Endothelial cell of umbilical vein (primary cell): Measurements from ENCODE around the gene DLGAP1. TPM values are rescaled to one million over a fixed set of nuclear protein-coding genes. Genes with fewer than 3 reads are reported as not detected.

Experiments used
- BruUV-seq: library from RNA; stranded (reverse); fragments of 400-500 nt; replicated peaks from 2 replicates; lab custom pipeline; 2021; lab: Mats Ljungman, UMichigan
- CTCF ChIA-PET: fragments of 300-600, 350-600 bp; sonication (Branson Sonifier 250); formaldehyde crosslinking; loops from one replicate; lab custom pipeline; 2021; ENCODE audit warnings: antibody characterized with exemption, inconsistent platforms; lab: Charles Lee
- POLR2A ChIA-PET: fragments of 300-600, 350-600 bp; sonication (Branson Sonifier 250); formaldehyde crosslinking; loops from one replicate; lab custom pipeline; 2021; ENCODE audit warnings: antibody characterized with exemption, inconsistent platforms; lab: Charles Lee
- DNase-seq: peaks from one replicate; pipeline ENCODE4 v3.0.0-alpha.2; 2011; ENCODE audit warnings: low read depth, low spot score
- FAIRE-seq: peaks from 2 replicates; lab custom pipeline; 2011; peaks lifted over from hg19 to GRCh38; lab: Jason Lieb, UNC
- H2AFZ ChIP-seq: 2 replicates; pipeline ENCODE4 v1.6.0; 2012; ENCODE audit warnings: low read depth, low read length, control low read depth, inconsistent platforms
- H3K27ac ChIP-seq: 2 replicates; pipeline ENCODE4 v1.5.1; 2011; ENCODE audit warnings: low read depth, mild to moderate bottlenecking, control low read depth, low read length, moderate library complexity; ENCODE audit not compliant: insufficient read depth
- H3K27me3 ChIP-seq, 2 experiments: 2 replicates each; pipeline versions ENCODE4 v1.6.0 to v1.6.1; 2011; ENCODE audit warnings: low read length in 2 of 2, mixed read lengths in 1 of 2; ENCODE audit not compliant: control insufficient read depth in 2 of 2, insufficient read depth in 2 of 2
- H3K36me3 ChIP-seq, 2 experiments: 2 replicates in 1 of 2; 3 replicates in 1 of 2; pipeline ENCODE4 v1.5.1; 2011; ENCODE audit warnings: low read length in 2 of 2, mild to moderate bottlenecking in 1 of 2, moderate library complexity in 1 of 2; ENCODE audit not compliant: control insufficient read depth in 2 of 2, insufficient read depth in 2 of 2; ENCODE audit errors: extremely low read depth in 1 of 2
- H3K4me1 ChIP-seq: 3 replicates; pipeline ENCODE4 v1.5.1; 2011; ENCODE audit warnings: mild to moderate bottlenecking, low read length; ENCODE audit not compliant: control insufficient read depth, insufficient read depth; ENCODE audit errors: extremely low read depth
- H3K4me2 ChIP-seq: 2 replicates; pipeline ENCODE4 v1.6.1; 2011; ENCODE audit warnings: low read length, control low read depth, mixed read lengths; ENCODE audit not compliant: insufficient read depth
- H3K4me3 ChIP-seq, 3 experiments: fragments of 200-600 bp in 1 of 3; sonication (generic), shearing (Covaris generic) in 1 of 3; replicated peaks in 1 of 3; 2 replicates each; pipeline ENCODE4 v1.5.1; 2011 to 2016; ENCODE audit warnings: control low read depth in 3 of 3, low read length in 3 of 3, mild to moderate bottlenecking in 2 of 3, inconsistent platforms in 1 of 3, low read depth in 1 of 3, moderate library complexity in 1 of 3; ENCODE audit not compliant: insufficient read depth in 1 of 3
- H3K79me2 ChIP-seq: 2 replicates; pipeline ENCODE4 v1.6.0; 2012; ENCODE audit warnings: low read length, inconsistent platforms; ENCODE audit not compliant: control insufficient read depth, insufficient read depth
- H3K9ac ChIP-seq: replicated peaks from 2 replicates; pipeline ENCODE3; 2011; ENCODE audit warnings: low read length, control low read depth; ENCODE audit not compliant: insufficient read depth; ENCODE audit errors: extremely low read depth
- H3K9me1 ChIP-seq: replicated peaks from 3 replicates; pipeline ENCODE4 v1.6.0; 2011; ENCODE audit warnings: mild to moderate bottlenecking, low read length; ENCODE audit not compliant: control insufficient read depth, insufficient read depth; ENCODE audit errors: extremely low read depth
- H3K9me3 ChIP-seq: replicated peaks from 2 replicates; pipeline ENCODE4 v1.5.1; 2012; ENCODE audit warnings: low read length, inconsistent platforms; ENCODE audit not compliant: control insufficient read depth, insufficient read depth
- H4K20me1 ChIP-seq: replicated peaks from 2 replicates; pipeline ENCODE3; 2011; ENCODE audit warnings: mild to moderate bottlenecking, low read length; ENCODE audit not compliant: control insufficient read depth, insufficient read depth; ENCODE audit errors: extremely low read depth
- EZH2 ChIP-seq: IDR thresholded peaks from 2 replicates; pipeline ENCODE4 v1.6.1; 2012; ENCODE audit warnings: borderline replicate concordance, low read depth, mild to moderate bottlenecking, moderate library complexity, low read length, inconsistent platforms; ENCODE audit not compliant: severe bottlenecking
- FOS ChIP-seq: IDR thresholded peaks from 2 replicates; pipeline ENCODE4 v1.6.1; 2011; ENCODE audit warnings: mild to moderate bottlenecking, low read length, moderate library complexity, borderline replicate concordance; ENCODE audit not compliant: insufficient read depth
- GATA2 ChIP-seq: IDR thresholded peaks from 2 replicates; pipeline ENCODE4 v1.7.0; 2011; ENCODE audit warnings: low read depth, mild to moderate bottlenecking, moderate library complexity, mixed read lengths, low read length; ENCODE audit not compliant: insufficient read length, insufficient read depth
- JUN ChIP-seq: IDR thresholded peaks from 2 replicates; pipeline ENCODE4 v1.6.1; 2011; ENCODE audit warnings: borderline replicate concordance, low read depth; ENCODE audit not compliant: insufficient read length, insufficient read depth
- MYC ChIP-seq: IDR thresholded peaks from one replicate; pipeline ENCODE4 v1.6.1; 2011; ENCODE audit warnings: mild to moderate bottlenecking, low read depth, low read length
- POLR2A ChIP-seq: IDR thresholded peaks from 2 replicates; pipeline ENCODE4 v1.6.1; 2012; ENCODE audit warnings: low read depth, mild to moderate bottlenecking, control low read depth, low read length
- POLR2AphosphoS5 ChIP-seq: IDR thresholded peaks from 2 replicates; pipeline ENCODE4 v1.6.1; 2012; ENCODE audit warnings: low read depth, mild to moderate bottlenecking, control low read depth, low read length, moderate library complexity; ENCODE audit not compliant: insufficient read depth
- dilution Hi-C: fragments of 300-500 bp; cut with MboI; formaldehyde crosslinking; loops from one replicate; pipeline ENCODE4 v1.15.0; 2019; ENCODE audit warnings: low sequenced_read_pairs; ENCODE audit not compliant: extremely low pct_ligation_motif_present
- intact Hi-C: fragments of 100-400 bp; cut with micrococcal nuclease; formaldehyde crosslinking; loops from one replicate; pipeline ENCODE4 v1.10.0; 2022
- polyA plus RNA-seq, 4 experiments: library from polyadenylated mRNA; depleted of rRNA in 3 of 4; stranded (reverse) in 3 of 4; unstranded in 1 of 4; fragments of >200 nt; gene quantifications; 2 replicates each; pipeline versions ENCODE4 v1.2.1 to v1.2.3, GENCODE V29; 2011 to 2012; ENCODE audit warnings: missing spikeins in 1 of 4
- total RNA-seq: library from RNA; stranded (reverse); gene quantifications from 2 replicates; pipeline ENCODE4 v1.2.3, GENCODE V29; 2021
- TF ChIP-seq, protein P1 (sequence below), 2 donors: IDR thresholded peaks; 1 replicate in 1 of 2; 2 replicates in 1 of 2; pipeline ENCODE4 v1.5.1; 2011; ENCODE audit warnings: low read length in 2 of 2, mild to moderate bottlenecking in 2 of 2, moderate library complexity in 2 of 2, control low read depth in 1 of 2, inconsistent platforms in 1 of 2, low read depth in 1 of 2; ENCODE audit not compliant: insufficient read depth in 1 of 2; ENCODE audit errors: extremely low read depth in 1 of 2
- TF ChIP-seq, protein P2 (sequence below): IDR thresholded peaks from 2 replicates; pipeline ENCODE4 v1.6.1; 2011; ENCODE audit not compliant: insufficient read depth, insufficient read length

DLGAP1 gene
- total and polyA plus RNA-seq, 2 donors (not counting 3 experiments of a cell fraction or from before 2014, with no cell fraction given): 0.04 TPM; not detected in 1

DNA sequence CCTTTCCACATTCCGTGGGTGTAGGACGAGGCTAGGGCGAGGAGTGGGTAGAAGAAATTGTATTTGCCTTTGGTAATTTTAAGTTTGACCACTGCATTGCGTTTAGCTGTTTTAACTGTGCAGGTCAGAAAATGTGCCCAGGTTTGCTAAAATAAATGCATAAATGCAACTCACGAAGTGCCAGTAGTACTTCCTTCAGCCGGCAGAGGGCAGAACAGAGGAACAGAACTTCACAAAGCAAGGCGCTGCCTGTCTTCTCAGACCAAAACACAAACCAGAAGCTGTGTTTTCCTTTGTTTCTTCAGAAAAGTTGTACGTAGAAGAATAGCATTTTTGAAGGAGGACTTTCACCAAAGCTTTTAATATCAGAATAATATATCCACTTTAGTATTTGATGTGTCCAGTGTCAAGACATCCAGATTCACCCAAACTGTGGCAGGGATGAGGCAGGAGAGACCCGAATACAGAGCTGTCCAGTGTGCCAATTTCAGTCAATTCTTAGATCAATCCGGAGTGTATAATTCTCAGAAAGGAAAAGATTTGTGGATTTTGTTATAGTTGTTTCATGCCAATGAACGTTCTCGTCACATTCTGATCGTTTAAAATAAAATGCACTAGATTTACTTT is 348.6 kb downstream of the DLGAP1 start:
- no peak overlapping the region for H3K27ac ChIP-seq
- no peaks in the 10 kb centered on the region for H3K4me1 ChIP-seq
- intact Hi-C loops: loop anchor here (1.0 kb wide), 1 partner anchor 917 kb away; no protein-coding TSS in a partner anchor
- no peak overlapping the region for H3K4me2 ChIP-seq
- ChIA-PET POLR2A (no interaction called here), CTCF (interaction anchor here (0.6 to 4.3 kb wide), 18 partner anchors 9 to 1306 kb away, joined by 3 to 116 read pairs (median 4); no protein-coding TSS in a partner anchor)
- H3K4me3 ChIP-seq: no peak overlapping the region
- FAIRE-seq (peak; percentile 87), DNase-seq (peak; percentile 58)
- no peak overlapping the region for H2AFZ ChIP-seq
- no TSS peak for BruUV-seq
- no peaks in the 10 kb centered on the region for H4K20me1 ChIP-seq
- no peaks in the 10 kb centered on the region for H3K27me3 ChIP-seq
- no peaks in the 10 kb centered on the region for H3K79me2 ChIP-seq
- H3K9ac ChIP-seq: no peak overlapping the region
- H3K36me3 ChIP-seq: no peaks in the 10 kb centered on the region
- no peaks in the 10 kb centered on the region for H3K9me1 ChIP-seq
- no peaks in the 10 kb centered on the region for H3K9me3 ChIP-seq
- no peak for TF ChIP-seq FOS
- TF ChIP-seq, protein P1, sequence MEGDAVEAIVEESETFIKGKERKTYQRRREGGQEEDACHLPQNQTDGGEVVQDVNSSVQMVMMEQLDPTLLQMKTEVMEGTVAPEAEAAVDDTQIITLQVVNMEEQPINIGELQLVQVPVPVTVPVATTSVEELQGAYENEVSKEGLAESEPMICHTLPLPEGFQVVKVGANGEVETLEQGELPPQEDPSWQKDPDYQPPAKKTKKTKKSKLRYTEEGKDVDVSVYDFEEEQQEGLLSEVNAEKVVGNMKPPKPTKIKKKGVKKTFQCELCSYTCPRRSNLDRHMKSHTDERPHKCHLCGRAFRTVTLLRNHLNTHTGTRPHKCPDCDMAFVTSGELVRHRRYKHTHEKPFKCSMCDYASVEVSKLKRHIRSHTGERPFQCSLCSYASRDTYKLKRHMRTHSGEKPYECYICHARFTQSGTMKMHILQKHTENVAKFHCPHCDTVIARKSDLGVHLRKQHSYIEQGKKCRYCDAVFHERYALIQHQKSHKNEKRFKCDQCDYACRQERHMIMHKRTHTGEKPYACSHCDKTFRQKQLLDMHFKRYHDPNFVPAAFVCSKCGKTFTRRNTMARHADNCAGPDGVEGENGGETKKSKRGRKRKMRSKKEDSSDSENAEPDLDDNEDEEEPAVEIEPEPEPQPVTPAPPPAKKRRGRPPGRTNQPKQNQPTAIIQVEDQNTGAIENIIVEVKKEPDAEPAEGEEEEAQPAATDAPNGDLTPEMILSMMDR (IDR thresholded peaks at IDR 0.05; ENCODE audit: extremely low read depth in 1 of 2, insufficient read depth in 1 of 2, low read depth in 1 of 2, low read length in 2 of 2): peak; percentile 76 to 82
- dilution Hi-C loops: no loop called here

DNA sequence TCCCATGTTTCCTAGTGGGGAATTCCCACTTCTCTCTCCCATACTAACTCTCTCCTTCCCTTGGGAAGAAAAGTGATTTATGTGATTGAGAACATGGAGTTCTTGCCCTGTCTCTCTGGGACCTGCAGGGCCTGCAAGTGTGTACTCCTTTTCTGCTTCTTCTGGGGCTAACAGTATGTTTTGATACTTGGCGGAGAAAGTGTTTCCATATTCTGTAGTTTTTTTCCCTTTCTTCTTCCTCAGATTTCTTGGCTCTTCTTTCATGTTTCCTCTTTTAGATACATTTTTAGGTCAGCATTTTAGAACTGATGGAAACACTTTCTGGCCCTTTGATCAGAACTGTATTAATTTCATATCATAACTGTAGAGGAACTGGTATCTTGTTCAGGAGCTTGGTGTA is 352.2 kb downstream of the DLGAP1 start:
- no peak overlapping the region for H3K4me3 ChIP-seq
- H3K27ac ChIP-seq: no peak overlapping the region
- H2AFZ ChIP-seq: no peak overlapping the region
- no TSS peak for BruUV-seq
- H3K4me1 ChIP-seq: no peaks in the 10 kb centered on the region
- TF ChIP-seq GATA2 (no peak), EZH2 (no peak), JUN (no peak), FOS (no peak), POLR2A (no peak), POLR2AphosphoS5 (no peak), MYC (no peak)
- TF ChIP-seq, protein P2, sequence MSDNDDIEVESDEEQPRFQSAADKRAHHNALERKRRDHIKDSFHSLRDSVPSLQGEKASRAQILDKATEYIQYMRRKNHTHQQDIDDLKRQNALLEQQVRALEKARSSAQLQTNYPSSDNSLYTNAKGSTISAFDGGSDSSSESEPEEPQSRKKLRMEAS: no peak
- TF ChIP-seq, protein P1 (IDR thresholded peaks at IDR 0.05; ENCODE audit: extremely low read depth in 1 of 2, insufficient read depth in 1 of 2, low read depth in 1 of 2, low read length in 2 of 2): no peak
- ChIA-PET CTCF (no interaction called here), POLR2A (no interaction called here)
- no peaks in the 10 kb centered on the region for H4K20me1 ChIP-seq
- H3K9ac ChIP-seq: no peak overlapping the region
- H3K79me2 ChIP-seq: no peaks in the 10 kb centered on the region
- no peak for DNase-seq
- no peaks in the 10 kb centered on the region for H3K27me3 ChIP-seq
- no peaks in the 10 kb centered on the region for H3K9me1 ChIP-seq
- no peak overlapping the region for H3K4me2 ChIP-seq
- no peak for FAIRE-seq
- intact Hi-C loops: no loop called here
- dilution Hi-C loops: no loop called here
- H3K9me3 ChIP-seq: no peaks in the 10 kb centered on the region
- H3K36me3 ChIP-seq: no peaks in the 10 kb centered on the region
